ENCODE results near the gene GRK2.

GRCh38 chr11:67284811-67285540 is 18.7 kb downstream of the GRK2 start:
- TF ChIP-seq REST (IDR thresholded peaks at IDR 0.05; ENCODE audit: low read depth) (no peak), RAD21 (IDR thresholded peaks at IDR 0.05; ENCODE audit: low read depth) (no peak), CEBPB (IDR thresholded peaks at IDR 0.05) (no peak), TAF1 (IDR thresholded peaks at IDR 0.05; ENCODE audit: low read depth) (no peak), CREB1 (IDR thresholded peaks at IDR 0.05; ENCODE audit: low read depth) (no peak), TEAD4 (IDR thresholded peaks at IDR 0.05) (no peak), EP300 (IDR thresholded peaks at IDR 0.05; ENCODE audit: borderline replicate concordance) (no peak), MAX (IDR thresholded peaks at IDR 0.05) (no peak), NFIC (IDR thresholded peaks at IDR 0.05) (no peak), ZBTB7A (IDR thresholded peaks at IDR 0.05; ENCODE audit: low read depth) (no peak), FOXM1 (IDR thresholded peaks at IDR 0.05; ENCODE audit: borderline replicate concordance, low read depth) (no peak), YY1 (IDR thresholded peaks at IDR 0.05; ENCODE audit: low read depth) (no peak)
- TF ChIP-seq, protein P1, sequence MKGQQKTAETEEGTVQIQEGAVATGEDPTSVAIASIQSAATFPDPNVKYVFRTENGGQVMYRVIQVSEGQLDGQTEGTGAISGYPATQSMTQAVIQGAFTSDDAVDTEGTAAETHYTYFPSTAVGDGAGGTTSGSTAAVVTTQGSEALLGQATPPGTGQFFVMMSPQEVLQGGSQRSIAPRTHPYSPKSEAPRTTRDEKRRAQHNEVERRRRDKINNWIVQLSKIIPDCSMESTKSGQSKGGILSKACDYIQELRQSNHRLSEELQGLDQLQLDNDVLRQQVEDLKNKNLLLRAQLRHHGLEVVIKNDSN (IDR thresholded peaks at IDR 0.05), result no peak
